B cell (primary cell): ENCODE data around the gene SOX13. TPM values are rescaled to one million over a fixed set of nuclear protein-coding genes. Genes with fewer than 3 reads are reported as not detected.

Experiments used
- ATAC-seq: fragments of 200-7000 bp; cut with Tn5 transposase; one replicate; pipeline ENCODE4 v1.10.0; 2021; ENCODE audit warnings: low read depth, mild to moderate bottlenecking, moderate number of reproducible peaks, moderate library complexity
- CTCF ChIA-PET: fragments of 350-600 bp; sonication (Branson Sonifier 250); formaldehyde crosslinking; loops from one replicate; lab custom pipeline; 2021; ENCODE audit warnings: antibody characterized with exemption, inconsistent platforms; lab: Charles Lee
- POLR2A ChIA-PET: fragments of 350-600 bp; sonication (Branson Sonifier 250); formaldehyde crosslinking; loops from one replicate; lab custom pipeline; 2021; ENCODE audit warnings: antibody characterized with exemption; lab: Charles Lee
- DNase-seq: peaks from one replicate; pipeline ENCODE4 v3.0.0; 2013
- H2AFZ ChIP-seq: 2 replicates; pipeline ENCODE4 v1.6.1; 2012; ENCODE audit warnings: mild to moderate bottlenecking, low read depth, low read length; ENCODE audit not compliant: insufficient read depth, poor library complexity, severe bottlenecking
- H3K27ac ChIP-seq, 2 donors: 1 replicate in 1 of 2; 2 replicates in 1 of 2; pipeline ENCODE4 v1.5.1; 2012 to 2013; ENCODE audit warnings: low read length in 2 of 2, mild to moderate bottlenecking in 2 of 2, moderate library complexity in 1 of 2
- H3K27me3 ChIP-seq, 4 experiments: fragments of 200-600 bp in 1 of 4; sonication (generic) in 1 of 4; replicated peaks in 1 of 4; 1 replicate in 2 of 4; 2 replicates in 2 of 4; pipeline versions ENCODE4 v1.6.1 to v1.7.0; 2013 to 2016; ENCODE audit warnings: low read length in 3 of 4, mild to moderate bottlenecking in 2 of 4, mixed read lengths in 1 of 4, moderate library complexity in 1 of 4; ENCODE audit not compliant: insufficient read depth in 4 of 4, control insufficient read depth in 3 of 4; ENCODE audit errors: control extremely low read depth in 1 of 4
- H3K36me3 ChIP-seq, 2 experiments: replicated peaks in 1 of 2; 1 replicate in 1 of 2; 2 replicates in 1 of 2; pipeline versions ENCODE4 v1.6.1 to v1.7.1; 2013; ENCODE audit warnings: low read length in 1 of 2; ENCODE audit not compliant: insufficient read depth in 2 of 2, control insufficient read depth in 1 of 2; ENCODE audit errors: control extremely low read depth in 1 of 2, extremely low read depth in 1 of 2
- H3K4me1 ChIP-seq, 2 donors: fragments of 200-600 bp in 1 of 2; sonication (generic) in 1 of 2; 1 replicate in 1 of 2; 2 replicates in 1 of 2; pipeline versions ENCODE4 v1.5.1 to v1.6.1; 2013 to 2017; ENCODE audit warnings: low read length in 2 of 2; ENCODE audit not compliant: control insufficient read depth in 2 of 2, insufficient read depth in 2 of 2
- H3K4me2 ChIP-seq: replicated peaks from 2 replicates; pipeline ENCODE3; 2012; ENCODE audit warnings: mild to moderate bottlenecking, low read depth, low read length; ENCODE audit not compliant: poor library complexity, severe bottlenecking
- H3K4me3 ChIP-seq, 5 experiments: fragments of 200-600 bp in 1 of 5; sonication (generic) in 1 of 5; 1 replicate in 3 of 5; 2 replicates in 2 of 5; pipeline versions ENCODE4 v1.5.1 to v1.7.0; 2011 to 2016; ENCODE audit warnings: low read length in 4 of 5, mild to moderate bottlenecking in 4 of 5, low read depth in 2 of 5, control low read depth in 1 of 5, moderate library complexity in 1 of 5; ENCODE audit not compliant: insufficient read depth in 1 of 5; ENCODE audit errors: control extremely low read depth in 1 of 5, extremely low read depth in 1 of 5
- H3K79me2 ChIP-seq: fragments of 200-600 bp; sonication (generic); one replicate; pipeline ENCODE4 v1.6.0; 2016; ENCODE audit warnings: low read length; ENCODE audit not compliant: control insufficient read depth, insufficient read depth
- H3K9ac ChIP-seq: fragments of 200-600 bp; sonication (generic); 2 replicates; pipeline ENCODE4 v1.6.1; 2017; ENCODE audit warnings: mild to moderate bottlenecking, low read length, moderate library complexity
- H3K9me3 ChIP-seq, 3 donors: one replicate each; pipeline versions ENCODE4 v1.6.1 to v1.7.1; 2013; ENCODE audit warnings: low read length in 2 of 3; ENCODE audit not compliant: control insufficient read depth in 2 of 3, insufficient read depth in 1 of 3; ENCODE audit errors: control extremely low read depth in 1 of 3
- H4K20me1 ChIP-seq: 2 replicates; pipeline ENCODE4 v1.6.0; 2012; ENCODE audit warnings: mild to moderate bottlenecking, low read length; ENCODE audit not compliant: insufficient read depth, control insufficient read depth, poor library complexity, severe bottlenecking
- H3K27ac Mint-ChIP-seq: one replicate; pipeline ENCODE4 v1.8.0; 2021; ENCODE audit warnings: mixed read lengths
- H3K27me3 Mint-ChIP-seq: one replicate; pipeline ENCODE4 v1.8.0; 2021; ENCODE audit warnings: mixed read lengths
- H3K4me1 Mint-ChIP-seq: one replicate; pipeline ENCODE4 v1.8.0; 2021; ENCODE audit warnings: mixed read lengths
- H3K4me3 Mint-ChIP-seq: one replicate; pipeline ENCODE4 v1.8.0; 2021; ENCODE audit warnings: mixed read lengths
- H3K9me3 Mint-ChIP-seq: one replicate; pipeline ENCODE4 v1.8.0; 2022; ENCODE audit warnings: mixed read lengths; ENCODE audit not compliant: insufficient read depth
- EZH2 ChIP-seq: IDR thresholded peaks from 2 replicates; pipeline ENCODE4 v1.6.1; 2012; ENCODE audit warnings: borderline replicate concordance, low read depth, mild to moderate bottlenecking, moderate library complexity, low read length; ENCODE audit not compliant: insufficient read depth, poor library complexity, severe bottlenecking
- WGBS: methylation state at CpG from one replicate; pipeline ENCODE4 v1.1.5; 2013; ENCODE audit warnings: missing lambda C conversion rate; ENCODE audit not compliant: insufficient coverage; 5-methylcytosine and 5-hydroxymethylcytosine counted together
- intact Hi-C: fragments of 100-400 bp; cut with micrococcal nuclease; formaldehyde crosslinking; loops from one replicate; pipeline ENCODE4 v1.10.0; 2022
- polyA plus RNA-seq: library from polyadenylated mRNA; depleted of rRNA; stranded (reverse); fragments of >200 nt; gene quantifications from 2 replicates; pipeline ENCODE4 v1.2.3, GENCODE V29; 2012
- total RNA-seq, 2 donors: library from RNA; stranded (reverse); fragments of 120-200 nt in 1 of 2; gene quantifications; 1 replicate in 1 of 2; 2 replicates in 1 of 2; pipeline versions ENCODE4 v1.2.3 to v1.2.4, GENCODE V29; 2013 to 2022
- TF ChIP-seq, protein P1 (sequence below): fragments of 200-600 bp; IDR thresholded peaks from one replicate; pipeline ENCODE4 v1.8.0; 2022; ENCODE audit warnings: antibody characterized with exemption, mild to moderate bottlenecking

SOX13 gene
- total and polyA plus RNA-seq, 2 donors (not counting 1 experiment from before 2014, with no cell fraction given) = 0.15 to 1.3 TPM

DNA sequence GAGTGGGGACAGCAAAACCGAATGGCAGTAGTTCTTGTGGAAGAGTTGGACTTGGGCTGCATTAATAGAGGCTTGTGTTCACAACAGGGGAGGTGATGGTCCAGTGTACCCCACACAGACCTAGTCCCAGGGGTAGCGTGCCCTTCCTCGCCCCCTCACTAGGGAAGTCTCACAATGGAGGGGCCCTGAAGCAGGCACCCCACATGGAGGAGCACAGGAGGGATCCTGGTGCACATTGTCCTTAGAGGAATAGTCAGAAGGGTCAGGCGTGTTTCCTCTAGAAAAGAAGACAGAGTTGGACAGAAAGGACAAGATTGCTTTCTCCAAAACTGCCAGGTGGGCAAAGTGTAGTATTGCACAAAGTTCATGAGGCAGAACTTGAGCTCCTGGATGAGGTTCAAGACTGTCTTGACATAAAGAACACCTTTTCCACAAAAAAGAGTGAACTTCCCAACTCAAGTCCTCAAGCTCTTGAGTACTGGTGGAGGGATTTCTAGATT, 55.6 kb downstream of the SOX13 start:
- H3K27me3 ChIP-seq = peaks cover 0 to 12% (median 2%) of the 10 kb centered on the region in 4 experiments
- intact Hi-C loops = loop anchor here (5.0 kb wide), 1 partner anchor 626 kb away; no protein-coding TSS in a partner anchor
- no peak overlapping the region for H3K27ac Mint-ChIP-seq
- DNase-seq (no peak), ATAC-seq (no peak)
- H3K4me1 ChIP-seq = peaks cover 7 to 8% of the 10 kb centered on the region in 2 donors
- H2AFZ ChIP-seq = peak overlapping the region; percentile 58
- H3K4me2 ChIP-seq = peak overlapping the region; percentile 56
- H3K4me1 Mint-ChIP-seq = peaks cover 5% of the 10 kb centered on the region
- 50% methylated on average over 2 of the region's 4 CpGs for WGBS
- H3K27me3 Mint-ChIP-seq = peaks cover 14% of the 10 kb centered on the region
- H3K4me3 ChIP-seq = no peak overlapping the region
- ChIA-PET CTCF (interaction anchor here (0.6 to 4.0 kb wide), 20 partner anchors 8 to 1254 kb away, joined by 3 to 25 read pairs (median 4); partner anchors contain the start of genes ATP2B4 and SNRPE), POLR2A (no interaction called here)
- TF ChIP-seq, protein P1, sequence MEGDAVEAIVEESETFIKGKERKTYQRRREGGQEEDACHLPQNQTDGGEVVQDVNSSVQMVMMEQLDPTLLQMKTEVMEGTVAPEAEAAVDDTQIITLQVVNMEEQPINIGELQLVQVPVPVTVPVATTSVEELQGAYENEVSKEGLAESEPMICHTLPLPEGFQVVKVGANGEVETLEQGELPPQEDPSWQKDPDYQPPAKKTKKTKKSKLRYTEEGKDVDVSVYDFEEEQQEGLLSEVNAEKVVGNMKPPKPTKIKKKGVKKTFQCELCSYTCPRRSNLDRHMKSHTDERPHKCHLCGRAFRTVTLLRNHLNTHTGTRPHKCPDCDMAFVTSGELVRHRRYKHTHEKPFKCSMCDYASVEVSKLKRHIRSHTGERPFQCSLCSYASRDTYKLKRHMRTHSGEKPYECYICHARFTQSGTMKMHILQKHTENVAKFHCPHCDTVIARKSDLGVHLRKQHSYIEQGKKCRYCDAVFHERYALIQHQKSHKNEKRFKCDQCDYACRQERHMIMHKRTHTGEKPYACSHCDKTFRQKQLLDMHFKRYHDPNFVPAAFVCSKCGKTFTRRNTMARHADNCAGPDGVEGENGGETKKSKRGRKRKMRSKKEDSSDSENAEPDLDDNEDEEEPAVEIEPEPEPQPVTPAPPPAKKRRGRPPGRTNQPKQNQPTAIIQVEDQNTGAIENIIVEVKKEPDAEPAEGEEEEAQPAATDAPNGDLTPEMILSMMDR = no peak
- no peak for TF ChIP-seq EZH2
- H3K27ac ChIP-seq = no peak overlapping the region
- no peak overlapping the region for H3K9ac ChIP-seq
- peak overlapping the region; percentile 26 for H3K4me3 Mint-ChIP-seq
- no peaks in the 10 kb centered on the region for H3K9me3 ChIP-seq
- no peaks in the 10 kb centered on the region for H3K36me3 ChIP-seq
- no peaks in the 10 kb centered on the region for H3K9me3 Mint-ChIP-seq
- no peaks in the 10 kb centered on the region for H4K20me1 ChIP-seq
- H3K79me2 ChIP-seq = no peaks in the 10 kb centered on the region
